Measurements from ENCODE around the gene SCUBE1.

Gene SCUBE1

DNA sequence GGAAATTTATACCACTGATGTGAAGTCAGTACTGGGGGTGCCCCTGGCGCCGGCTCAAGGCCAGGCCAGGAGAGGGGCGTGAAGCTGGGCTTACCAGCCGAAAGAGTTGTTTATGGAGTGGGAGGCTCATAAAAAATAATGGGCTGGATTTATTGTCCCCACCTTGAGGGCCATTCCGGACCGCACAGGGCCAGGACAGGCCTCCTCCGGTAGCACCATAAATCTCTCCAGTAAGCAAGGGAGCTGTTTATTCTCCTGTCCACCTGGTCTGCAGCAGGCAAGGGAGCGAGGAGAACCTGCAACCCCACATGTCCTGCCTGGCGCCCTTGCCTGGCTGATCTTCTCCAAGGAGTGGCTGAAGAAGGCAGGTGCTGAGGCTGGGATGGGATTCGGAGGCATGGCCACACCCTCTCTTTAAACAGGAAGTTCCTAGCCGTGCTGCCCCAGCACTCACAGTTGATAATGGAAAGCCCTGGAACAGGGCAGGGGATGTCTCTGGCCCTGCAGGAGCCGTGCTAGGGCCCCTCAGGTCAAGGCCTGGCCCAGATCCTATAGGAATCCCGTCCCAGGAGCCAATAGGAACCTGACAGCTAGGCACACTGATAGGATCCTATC is 65.1 kb downstream of the SCUBE1 start:
- no peak for DNase-seq (ENCODE audit: low read depth)

DNA sequence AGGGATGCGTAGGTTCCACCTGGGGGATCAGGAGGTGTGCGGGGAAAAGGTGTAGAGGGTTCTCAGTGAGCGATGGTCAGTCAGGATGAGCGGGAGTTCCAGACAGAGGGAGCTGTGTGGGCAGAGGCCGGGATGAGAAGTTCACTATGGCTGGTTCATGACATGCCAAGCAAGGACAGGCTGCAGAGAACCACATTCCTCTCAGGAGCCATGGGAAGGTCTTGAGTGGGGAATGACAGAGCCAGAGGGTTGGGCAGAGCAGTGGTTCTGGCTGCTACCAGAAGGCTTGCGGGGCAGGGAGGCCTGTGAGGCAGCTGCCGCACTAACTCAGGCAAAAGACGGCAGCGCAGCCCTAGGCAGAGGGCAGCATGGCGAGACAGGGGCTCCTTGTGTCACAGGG is 66.1 kb downstream of the SCUBE1 start:
- DNase-seq (ENCODE audit: low read depth): no peak

DNA sequence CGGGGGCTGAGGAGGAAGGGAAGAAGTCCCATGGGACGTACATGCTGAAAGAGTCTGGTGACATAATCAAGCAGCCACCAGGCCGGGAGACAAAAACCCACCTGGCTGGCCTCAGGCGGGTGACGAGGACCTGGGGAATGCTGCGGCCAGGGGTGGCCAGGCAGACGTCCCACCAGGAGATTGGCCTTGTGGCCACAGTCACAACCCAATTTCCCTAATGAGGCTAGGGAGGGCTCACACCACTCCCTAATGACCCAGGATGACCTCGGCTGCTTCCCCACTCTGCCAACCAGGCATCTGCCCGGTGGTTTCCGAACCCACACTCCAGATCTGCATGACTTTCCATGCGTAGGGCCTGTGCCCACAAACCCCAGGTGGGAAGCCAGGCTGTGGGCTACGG is 66.9 kb downstream of the SCUBE1 start:
- no peak for DNase-seq (ENCODE audit: low read depth)

DNA sequence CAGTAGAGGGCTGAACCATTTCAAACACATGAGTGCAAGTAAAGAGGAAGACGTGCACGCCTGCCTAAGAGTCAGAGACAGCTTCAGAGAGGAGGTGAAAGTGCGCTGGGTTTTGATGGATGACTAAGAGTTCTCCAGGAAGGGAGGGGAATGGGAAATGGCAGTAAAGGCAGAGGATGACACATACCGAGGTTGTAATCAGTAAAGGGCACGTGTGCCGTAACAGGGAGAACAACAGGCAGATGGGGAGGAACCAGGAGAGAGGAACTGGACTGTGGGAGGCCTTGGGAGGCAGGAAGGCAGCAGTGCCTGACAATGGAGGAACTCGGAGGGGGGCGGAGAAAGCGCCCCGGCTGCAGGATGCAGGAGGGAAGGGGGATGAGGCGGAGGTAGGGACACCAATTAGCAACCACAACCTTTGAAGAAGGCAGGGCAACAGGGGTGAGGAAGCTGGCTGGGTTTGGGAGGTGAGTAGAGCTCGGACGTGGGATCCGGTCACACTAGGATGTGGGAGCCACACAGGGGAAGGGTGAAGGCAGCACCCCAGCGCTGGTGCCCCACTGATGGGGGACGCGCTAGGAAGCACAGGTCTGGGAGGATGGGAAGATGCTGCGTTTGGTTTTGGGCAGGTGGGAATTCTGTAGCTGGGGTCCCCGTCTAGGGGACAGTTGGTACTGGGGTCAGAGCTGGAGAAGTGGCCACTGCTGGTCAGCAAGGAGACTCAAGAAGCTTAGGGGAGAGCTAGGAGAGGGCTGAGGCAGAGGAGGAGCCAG is 67.4 kb downstream of the SCUBE1 start:
- DNase-seq (ENCODE audit: low read depth): no peak

DNA sequence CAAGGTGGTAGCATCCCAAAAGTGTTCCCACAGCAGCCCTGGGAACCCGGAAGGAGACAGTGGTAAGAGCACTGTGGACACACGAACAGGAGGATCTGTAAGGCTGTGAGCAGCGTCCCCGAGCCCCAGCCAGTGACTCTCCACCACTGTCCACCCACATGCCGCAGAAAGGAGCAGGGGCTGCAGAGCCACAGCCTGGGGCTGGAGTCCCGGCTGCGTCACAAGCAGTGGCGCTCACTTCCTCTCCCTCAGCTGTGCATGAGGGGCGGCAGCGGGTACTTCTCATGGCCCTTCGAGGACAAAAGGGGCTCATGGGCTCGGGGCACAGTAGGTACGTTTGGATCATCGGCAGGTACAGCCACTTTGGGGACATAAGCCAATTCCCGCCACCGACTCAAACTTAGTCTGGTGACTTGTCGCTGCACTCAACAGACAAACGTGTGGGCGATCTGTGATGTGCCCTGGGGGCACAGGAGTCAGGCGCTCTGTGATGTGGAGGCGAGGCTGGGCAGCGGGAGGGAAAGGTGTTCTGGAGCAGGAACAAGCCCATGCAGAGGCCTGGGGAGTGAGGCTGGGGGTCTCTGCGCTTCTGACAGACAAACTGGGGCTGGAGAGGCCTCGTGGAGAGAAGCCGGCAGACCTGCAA is 68.5 kb downstream of the SCUBE1 start:
- DNase-seq (ENCODE audit: low read depth): no peak

DNA sequence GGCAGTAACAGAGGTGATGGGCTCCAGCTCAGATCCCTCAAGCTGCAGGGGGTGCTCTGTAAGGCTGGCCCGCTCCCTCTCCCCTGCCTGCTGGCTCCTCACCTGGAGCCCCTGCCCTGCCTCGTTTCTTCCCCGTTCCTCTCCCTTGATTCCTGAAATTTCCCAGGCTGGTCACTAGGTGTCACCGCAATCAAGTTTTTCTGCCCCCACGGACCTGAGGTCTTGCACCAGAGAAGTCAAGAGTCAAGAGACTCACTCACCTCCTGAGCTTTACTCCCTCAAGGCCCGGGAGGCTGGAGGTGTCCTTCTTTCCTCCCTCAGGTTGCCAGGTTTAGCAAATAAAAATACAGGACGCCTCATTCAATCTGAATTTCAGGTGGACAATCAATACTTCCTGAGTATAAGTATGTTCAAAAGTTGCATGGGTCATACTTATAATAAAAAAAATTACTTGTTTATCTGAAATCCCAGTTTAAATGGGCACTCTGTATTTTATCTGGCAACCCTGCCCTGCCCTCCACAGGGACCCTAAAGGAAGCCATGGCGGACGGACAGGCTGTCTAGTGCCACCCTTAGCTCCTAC is 69.2 kb downstream of the SCUBE1 start:
- no peak for DNase-seq (ENCODE audit: low read depth)

DNA sequence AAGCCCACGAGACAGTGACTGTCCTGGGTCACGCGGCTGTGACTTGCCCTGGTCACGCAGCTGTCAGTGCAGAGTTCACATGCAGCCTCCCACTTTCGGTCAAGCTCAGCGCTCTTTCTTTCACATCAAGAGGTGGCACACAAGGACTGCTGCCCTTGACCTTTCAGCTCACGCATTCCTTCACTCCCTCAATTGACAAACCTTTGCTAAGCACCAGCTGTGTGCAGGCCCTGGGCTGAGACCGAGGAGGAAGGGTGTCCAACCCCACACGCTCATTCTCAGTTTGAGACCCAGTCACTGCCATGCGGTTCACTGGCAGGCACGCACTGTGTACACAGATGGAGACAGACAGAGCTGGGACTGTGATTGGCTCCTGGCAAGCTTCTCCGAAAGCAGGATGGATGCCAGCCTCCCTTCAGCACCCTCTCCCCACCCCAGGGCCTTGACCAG is 70.3 kb downstream of the SCUBE1 start:
- no peak for DNase-seq (ENCODE audit: low read depth)

DNA sequence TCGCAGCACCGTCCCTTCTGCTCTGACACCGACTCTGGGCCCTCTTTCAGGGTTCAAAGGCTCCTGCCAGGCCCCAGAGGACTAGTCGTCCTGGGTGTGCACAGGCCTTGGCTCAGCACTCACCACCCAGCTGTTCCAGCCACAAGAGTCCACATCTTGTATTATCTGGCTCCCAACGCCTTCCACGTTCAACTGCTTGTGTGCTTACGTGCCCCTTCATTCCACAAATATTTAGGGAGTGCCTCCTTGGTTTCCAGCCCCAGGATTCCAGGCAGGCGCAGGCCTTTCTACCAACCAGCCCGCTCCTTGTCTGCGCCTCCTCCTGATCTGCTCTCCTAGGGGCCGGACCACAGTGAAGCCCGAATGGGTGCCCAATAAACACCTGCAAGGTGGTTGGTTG is 70.9 kb downstream of the SCUBE1 start:
- DNase-seq (ENCODE audit: low read depth): no peak

DNA sequence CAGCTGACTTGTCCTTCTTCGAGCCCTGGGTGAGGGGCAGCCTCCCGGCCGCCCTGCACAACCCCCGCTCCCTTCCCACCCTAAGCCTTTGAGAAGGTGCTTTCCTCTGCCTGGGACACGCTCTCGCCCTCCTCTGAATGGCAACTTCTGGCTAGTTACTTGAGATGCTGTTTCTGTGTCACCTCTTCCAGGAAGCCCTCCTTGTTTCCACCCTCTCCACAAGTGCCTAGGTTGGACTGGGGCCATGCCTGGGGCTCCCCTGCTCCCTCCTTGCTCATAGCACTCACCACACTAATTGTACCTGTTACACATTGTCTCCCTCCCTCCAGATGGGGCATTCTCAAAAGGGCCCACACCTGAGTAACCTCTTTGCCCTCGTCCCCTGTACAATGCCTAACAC is 72.2 kb downstream of the SCUBE1 start:
- no peak for DNase-seq (ENCODE audit: low read depth)

DNA sequence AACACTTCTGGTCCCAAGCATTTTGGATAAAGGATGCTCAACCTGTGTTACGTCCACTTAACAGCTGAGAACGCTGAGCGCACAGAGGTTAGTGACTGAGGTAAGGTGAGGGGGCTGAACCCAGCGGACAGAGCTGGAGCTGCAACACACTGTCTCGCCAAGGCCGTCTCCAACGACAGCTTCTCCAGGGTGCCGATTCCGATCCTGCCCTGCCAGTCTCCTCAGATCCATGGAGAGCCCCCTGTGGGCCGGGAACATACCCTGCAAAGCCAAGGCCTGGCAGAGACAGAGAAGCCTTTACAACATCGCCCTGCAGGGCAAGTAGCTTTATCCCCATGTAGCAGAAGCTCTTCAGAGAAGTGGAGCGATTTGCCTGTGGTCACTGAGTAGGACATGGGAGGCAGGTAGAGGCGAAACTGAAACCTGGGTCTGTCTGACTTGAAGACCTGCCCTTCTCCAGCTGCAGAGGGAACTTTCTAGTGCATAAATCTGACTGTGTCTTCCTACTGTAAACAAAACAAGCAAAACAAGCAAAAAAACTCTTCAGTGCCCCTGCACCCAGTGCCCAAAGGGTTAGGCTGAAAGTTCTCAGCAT is 72.8 kb downstream of the SCUBE1 start:
- no peak for DNase-seq (ENCODE audit: low read depth)

DNA sequence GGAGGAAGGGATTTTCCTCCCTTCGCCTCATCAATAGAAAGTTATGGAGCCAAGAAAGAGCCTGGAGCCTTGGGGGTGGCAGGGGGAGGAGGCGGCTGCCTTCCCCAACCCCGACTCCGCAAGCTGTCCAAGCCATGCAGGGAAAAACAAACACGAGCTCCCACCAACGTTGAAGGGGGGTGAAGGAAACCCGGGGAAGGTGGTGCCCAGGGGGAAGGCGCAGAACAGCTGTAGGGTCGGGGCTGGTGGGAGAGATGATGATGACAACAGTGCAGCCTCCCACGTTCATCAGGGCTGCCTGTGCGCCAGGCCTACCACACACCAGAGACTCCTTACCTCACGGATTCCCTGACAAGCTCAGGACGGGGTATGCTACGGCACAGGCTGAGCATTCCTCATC is 73.5 kb downstream of the SCUBE1 start:
- no peak for DNase-seq (ENCODE audit: low read depth)

DNA sequence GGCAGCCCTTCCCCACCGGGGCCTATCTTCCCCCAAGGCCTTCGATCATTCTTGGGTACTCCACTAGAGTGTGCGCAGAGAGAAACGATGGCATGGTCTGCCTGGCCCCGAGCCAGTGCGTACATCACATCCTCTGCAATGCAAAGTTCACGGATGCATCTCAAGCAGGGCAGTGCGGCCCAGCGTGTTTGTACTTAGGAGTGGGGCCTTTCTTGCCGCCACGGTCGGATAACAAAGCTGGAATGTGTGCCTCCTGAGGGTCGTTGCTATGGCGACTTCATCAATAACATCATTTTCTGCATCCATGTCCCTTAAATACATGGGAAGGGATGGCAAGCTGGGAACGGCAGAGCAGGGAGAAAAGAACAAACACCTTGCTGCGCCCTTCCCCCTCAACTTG is 73.9 kb downstream of the SCUBE1 start:
- DNase-seq (ENCODE audit: low read depth): no peak

DNA sequence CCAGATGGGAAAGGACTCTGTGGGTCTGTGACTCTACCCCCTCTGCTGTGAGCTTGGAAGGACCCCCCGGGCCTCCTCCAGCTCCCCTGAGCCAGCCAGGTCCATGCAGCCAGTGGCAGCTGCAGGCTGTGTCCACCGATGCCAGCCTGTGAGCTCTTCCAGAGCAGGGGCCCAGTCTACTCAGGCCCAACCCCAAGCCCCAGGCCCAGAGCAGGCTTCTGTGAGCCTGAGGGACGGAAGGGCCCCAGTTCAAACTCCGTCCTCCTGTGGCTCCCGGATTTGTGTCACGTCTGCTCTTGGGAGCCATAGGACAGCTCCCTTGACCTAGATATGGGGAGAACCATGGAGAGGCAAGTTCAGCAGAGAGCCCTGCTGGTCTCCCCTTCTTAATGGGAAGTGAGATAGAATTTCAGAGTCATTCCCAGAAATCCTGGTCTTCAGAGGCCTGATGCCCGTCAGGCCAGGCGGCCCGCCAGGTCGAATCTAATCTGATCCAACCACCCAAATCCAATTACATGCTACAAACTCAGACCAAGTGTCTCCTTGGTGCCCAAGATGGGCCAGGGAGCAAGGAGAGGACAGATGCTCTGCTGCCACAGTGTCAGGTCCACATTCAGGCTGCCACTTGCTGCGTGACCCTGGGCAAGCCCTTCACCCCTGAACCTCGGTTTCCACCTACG is 75.1 kb downstream of the SCUBE1 start:
- DNase-seq (ENCODE audit: low read depth): no peak

DNA sequence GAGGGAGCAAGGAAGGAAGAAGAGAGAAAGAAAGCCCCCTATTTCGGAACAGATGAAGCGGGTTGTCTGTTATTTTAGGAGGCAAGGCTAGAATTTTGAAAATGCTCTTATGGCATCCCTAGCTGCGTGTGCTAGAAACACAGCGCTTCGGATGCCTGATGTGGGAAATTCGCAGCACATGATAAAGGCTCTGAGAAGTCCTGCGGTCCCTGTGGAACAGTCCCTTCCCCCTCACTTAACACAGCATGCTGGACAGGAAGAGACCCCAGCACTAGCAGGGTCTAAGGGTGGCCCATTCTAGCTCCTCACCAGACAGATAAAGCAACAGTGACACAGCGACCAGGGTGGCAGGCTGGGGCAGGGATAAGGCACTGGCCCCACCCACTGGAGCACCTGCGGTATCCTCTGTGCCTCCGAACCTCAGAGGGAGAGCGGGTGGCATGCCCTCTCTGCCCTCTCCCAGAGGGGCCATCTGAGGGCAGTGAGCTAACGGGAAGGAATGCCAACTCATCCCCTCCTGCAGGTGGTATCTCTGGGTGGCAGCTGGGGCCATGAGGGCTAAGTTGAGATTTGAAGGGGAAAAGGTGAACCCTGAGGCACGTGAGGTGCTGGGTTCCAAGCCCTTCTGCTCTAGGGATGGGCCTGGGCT is 75.7 kb downstream of the SCUBE1 start:
- DNase-seq (ENCODE audit: low read depth): no peak

DNA sequence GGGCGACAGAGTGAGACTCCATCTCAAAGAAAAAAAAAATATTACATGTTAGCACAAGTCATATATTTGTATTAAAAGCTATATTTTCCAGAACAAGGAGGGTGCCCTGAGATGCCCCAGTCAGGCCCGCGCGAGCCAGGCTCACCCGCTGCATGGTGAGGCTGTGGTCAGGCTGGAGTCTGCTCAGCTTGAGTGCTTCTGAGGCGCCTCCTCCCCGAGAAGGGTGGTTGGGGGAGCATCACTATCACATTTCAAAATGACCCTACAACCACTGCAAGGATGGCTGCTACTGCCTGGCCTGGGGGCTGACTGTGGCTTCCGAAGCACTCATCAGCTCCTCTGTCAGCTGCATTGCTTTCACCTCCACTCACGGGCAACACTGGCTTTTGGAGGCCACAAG is 77.1 kb downstream of the SCUBE1 start:
- no peak for DNase-seq (ENCODE audit: low read depth)

DNA sequence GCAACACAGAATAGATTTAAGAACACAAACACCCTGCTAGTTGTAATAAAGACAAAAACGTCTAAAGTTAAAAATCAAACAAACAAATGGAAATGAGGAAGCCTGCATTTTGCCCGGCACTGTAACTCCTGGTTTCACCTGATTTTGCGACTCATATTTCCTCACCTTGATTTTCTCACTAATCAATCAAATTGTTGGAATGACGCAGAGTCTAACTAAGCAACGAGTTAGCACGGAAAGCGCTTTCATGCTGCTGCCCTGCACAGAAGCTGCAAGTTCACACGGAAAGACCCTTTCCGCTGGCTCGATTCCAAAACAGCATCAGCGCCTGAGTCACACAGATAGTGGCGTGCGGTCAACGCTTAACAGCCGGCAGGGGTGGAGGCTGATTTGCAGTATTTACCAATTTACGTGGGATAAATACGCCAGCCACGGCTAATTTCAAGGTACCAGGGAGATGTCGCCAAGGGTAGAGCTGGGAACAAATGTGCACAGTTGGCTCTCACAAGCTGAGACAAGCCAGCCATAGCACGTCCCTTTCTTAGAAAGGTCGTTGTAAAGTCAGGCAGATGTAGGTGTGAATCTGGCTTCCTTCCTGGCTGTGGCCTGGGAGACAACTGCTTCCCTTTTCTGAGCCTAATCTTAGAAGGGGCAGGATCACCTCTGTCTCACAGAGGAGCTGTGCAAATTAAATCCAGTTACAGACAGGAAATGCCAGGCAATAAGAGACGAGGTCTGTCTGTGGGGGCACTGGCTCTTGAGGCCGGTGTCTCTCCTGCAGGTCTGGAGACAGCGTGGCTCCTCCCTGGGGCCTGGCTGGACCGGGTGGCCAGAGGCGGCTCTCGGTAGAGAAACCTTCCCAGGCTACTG is 79.3 kb downstream of the SCUBE1 start:
- DNase-seq (ENCODE audit: low read depth): peak; percentile 53

DNA sequence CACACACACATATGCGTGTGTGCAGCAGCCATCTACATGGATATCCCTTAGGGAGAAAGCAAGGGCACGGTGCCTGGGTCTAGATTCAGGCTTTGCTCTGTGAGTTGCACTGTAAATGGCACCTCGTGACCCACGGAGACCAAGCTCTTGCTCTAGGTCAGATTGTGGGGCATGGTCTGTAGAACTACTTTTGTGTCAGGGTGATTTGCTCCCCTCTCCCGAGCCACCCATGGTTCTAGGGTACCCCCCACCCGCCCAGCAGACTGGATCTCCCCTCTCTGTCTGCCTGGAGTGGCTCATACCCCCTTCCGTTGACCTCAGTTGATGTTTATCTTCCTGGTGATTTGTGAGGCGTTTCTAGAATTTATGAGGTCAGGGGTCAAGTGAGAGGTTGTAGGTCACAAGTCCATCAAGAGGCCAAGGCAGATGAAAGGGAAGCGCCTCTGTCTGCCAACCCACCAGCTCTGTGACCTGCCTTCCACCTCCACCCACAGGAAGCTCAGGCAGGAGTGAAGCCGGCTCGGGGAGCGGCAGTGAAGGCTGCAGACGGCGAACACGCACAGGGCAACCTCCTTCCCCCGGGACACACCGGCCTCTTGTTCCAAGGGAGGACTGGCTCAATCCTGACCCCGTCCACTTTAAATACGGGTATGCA is 80.1 kb downstream of the SCUBE1 start:
- DNase-seq (ENCODE audit: low read depth): no peak

DNA sequence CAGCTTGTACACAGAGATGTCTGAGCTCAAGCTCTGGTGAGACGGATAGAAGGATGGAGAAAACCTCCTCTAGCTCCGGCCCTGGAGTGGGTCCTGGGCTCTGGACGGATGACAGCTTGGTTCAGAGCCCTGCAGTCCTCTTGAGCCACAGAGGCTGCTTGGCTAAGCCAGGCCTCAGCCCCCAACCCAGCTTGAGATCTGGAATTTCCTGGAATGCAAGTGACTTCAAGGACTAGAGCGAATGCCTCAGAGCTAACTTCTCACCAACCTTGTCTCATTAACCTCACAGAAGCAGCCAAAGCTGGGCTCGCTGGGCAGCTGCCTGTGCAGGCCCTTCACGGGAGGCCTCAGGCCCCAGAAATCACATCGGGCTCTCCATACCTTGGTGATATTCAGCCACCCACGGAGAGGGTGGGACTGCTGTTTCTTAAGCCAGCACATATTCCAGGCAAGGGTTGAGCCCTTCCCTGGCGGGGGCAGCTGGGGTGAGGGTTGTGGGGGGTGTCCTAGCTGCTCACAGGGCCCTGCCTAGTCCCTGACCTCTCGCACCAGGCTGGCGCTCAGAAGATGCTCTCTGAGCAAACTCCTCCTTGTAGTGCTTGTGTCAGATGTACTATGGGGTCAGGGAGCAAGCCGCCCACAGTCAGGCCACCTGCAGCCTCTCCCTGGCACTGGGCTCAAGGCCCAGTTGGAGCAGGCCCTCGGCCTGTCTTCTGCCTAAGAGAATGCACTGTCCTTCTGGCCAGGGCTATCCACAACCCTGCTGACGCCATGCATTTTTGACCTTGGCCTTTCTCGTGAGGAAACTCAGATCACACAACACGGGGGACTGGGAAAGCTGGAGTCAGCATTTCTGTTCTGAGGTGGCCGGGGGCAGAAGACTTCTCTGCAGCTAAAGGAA is 82.6 kb downstream of the SCUBE1 start:
- DNase-seq (ENCODE audit: low read depth): no peak

DNA sequence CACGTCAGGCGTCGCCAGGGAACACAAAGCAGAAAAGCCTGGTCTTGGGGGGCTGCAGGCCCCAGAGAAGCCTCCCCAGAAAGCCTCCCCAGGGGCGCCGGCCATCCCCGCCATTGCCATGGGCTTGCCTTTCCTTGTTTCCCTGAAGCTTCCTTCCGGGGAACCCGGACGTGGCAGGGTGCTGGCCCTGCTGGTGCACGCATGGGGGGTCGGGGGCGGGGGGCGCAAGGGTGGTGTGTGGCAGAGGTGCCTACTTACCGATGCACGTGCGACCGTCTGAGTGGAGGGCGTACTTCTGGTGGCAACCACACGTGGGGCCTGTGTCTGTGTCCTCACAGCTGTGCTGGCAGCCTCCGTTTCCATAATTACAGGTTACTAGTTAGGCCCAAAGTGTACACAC is 85.2 kb downstream of the SCUBE1 start:
- no peak for DNase-seq (ENCODE audit: low read depth)
